Sigmoid colon (tissue), 7 donors: Measurements from ENCODE around the gene USP7. TPM values are rescaled to one million over a fixed set of nuclear protein-coding genes. Genes with fewer than 3 reads are reported as not detected.

ENCODE experiments used
- DNase-seq: peaks from one replicate; pipeline ENCODE4 v3.0.0-alpha.2; 2019
- H3K27ac ChIP-seq, 4 donors: fragments of 200-600 bp; sonication (generic); one replicate each; pipeline ENCODE4 v1.5.1; 2016 to 2019; ENCODE audit warnings: mild to moderate bottlenecking in 1 of 4
- H3K27me3 ChIP-seq, 3 donors: fragments of 200-600 bp; sonication (generic); one replicate each; pipeline ENCODE4 v1.5.1; 2019; ENCODE audit warnings: mild to moderate bottlenecking in 1 of 3
- H3K36me3 ChIP-seq, 4 donors: fragments of 200-600 bp; sonication (generic); one replicate each; pipeline ENCODE4 v1.5.1; 2016 to 2019
- H3K4me1 ChIP-seq, 4 donors: fragments of 200-600 bp; sonication (generic); one replicate each; pipeline ENCODE4 v1.5.1; 2017 to 2019
- H3K4me3 ChIP-seq, 4 donors: fragments of 200-600 bp; sonication (generic); one replicate each; pipeline ENCODE4 v1.5.1; 2017 to 2019; ENCODE audit warnings: mild to moderate bottlenecking in 2 of 4, moderate library complexity in 1 of 4
- H3K9me3 ChIP-seq, 4 donors: fragments of 200-600 bp in 3 of 4; sonication (generic) in 3 of 4; one replicate each; pipeline versions ENCODE4 v1.5.1 to v1.6.1; 2013 to 2019
- EP300 ChIP-seq, 4 donors: sonication (generic); formaldehyde crosslinking; IDR thresholded peaks; one replicate each; pipeline ENCODE4 v1.6.1; 2017; ENCODE audit warnings: antibody characterized with exemption in 4 of 4
- POLR2A ChIP-seq, 2 donors: fragments of 450-650 bp; IDR thresholded peaks; one replicate each; pipeline ENCODE4 v1.6.1; 2016; ENCODE audit warnings: antibody characterized with exemption in 2 of 2, mild to moderate bottlenecking in 2 of 2, moderate library complexity in 2 of 2
- POLR2AphosphoS5 ChIP-seq, 4 donors: sonication (generic); formaldehyde crosslinking; IDR thresholded peaks; one replicate each; pipeline ENCODE4 v1.6.1; 2017; ENCODE audit warnings: antibody characterized with exemption in 4 of 4
- WGBS, 2 donors: extraction: QIAGEN DNeasy Blood & Tissue Kit; methylation state at CpG; one replicate each; pipeline ENCODE4 v1.1.7; 2013; 5-methylcytosine and 5-hydroxymethylcytosine counted together
- intact Hi-C: fragments of 100-400 bp; cut with DNase I; formaldehyde crosslinking; loops from one replicate; pipeline ENCODE4 v1.15.1; 2023
- polyA plus RNA-seq, 3 donors: library from polyadenylated mRNA; stranded (reverse); fragments of 200-250 nt; gene quantifications; one replicate each; pipeline ENCODE4 v1.2.3, GENCODE V29; 2013
- total RNA-seq, 4 donors: library from RNA; depleted of rRNA; stranded (reverse); fragments of >200 nt; gene quantifications; one replicate each; pipeline ENCODE4 v1.1.0, GENCODE V29; 2016
- TF ChIP-seq, protein P1 (sequence below), 4 experiments: fragments of 450-650 bp in 3 of 4; fragments of 200-600 bp in 1 of 4; IDR thresholded peaks; one replicate each; pipeline ENCODE4 v1.5.1; 2016 to 2019; ENCODE audit warnings: antibody characterized with exemption in 4 of 4, mild to moderate bottlenecking in 3 of 4, moderate library complexity in 2 of 4
- donor health status: healthy with polysubstance abuse.
- donor health status: Bipolar disorder and iron deficiency.
- donor health status: healthy.

Gene USP7
- total and polyA plus RNA-seq, 7 donors: 28.8 to 84.5 (median 64.9) TPM

DNA sequence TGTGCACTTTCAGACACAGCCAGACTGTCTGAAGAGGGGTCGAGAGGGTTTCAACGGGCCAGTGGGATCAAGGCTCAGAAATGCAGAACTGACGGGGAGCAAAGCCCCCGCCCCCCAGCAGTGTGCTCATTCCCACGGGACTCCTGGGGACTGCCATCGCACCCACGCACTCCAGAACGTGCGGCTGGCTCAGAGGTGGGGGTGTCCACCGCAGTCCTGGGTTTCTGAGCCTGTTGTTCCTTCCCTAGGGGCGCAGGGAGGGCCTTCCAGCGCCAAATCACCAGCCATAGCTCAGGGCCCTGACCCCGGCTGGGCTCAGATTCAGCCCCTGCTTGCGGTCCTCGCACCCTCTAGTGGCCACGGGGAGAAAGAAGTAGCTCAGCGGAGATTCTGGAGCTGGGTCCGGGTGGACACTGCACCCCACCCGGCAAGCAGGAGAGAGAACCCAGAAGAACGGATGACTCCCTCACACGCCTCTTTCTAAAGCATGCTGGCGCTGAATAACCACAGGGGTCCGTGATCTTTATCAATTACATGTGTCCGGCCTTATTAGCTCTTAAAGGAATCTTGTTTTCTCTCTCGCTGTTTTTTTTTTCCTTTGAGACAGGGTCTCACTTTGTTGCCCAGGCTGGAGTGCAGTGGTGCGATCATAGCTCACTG is 45.0 kb upstream of the USP7 start:
- no peak overlapping the region for H3K27ac ChIP-seq
- peaks cover 0 to 8% (median 5%) of the 10 kb centered on the region in 4 donors for H3K4me1 ChIP-seq
- no peaks in the 10 kb centered on the region for H3K9me3 ChIP-seq
- DNase-seq: peak; percentile 78
- peaks cover 0 to 8% (median 0%) of the 10 kb centered on the region in 3 donors for H3K27me3 ChIP-seq
- WGBS, 2 donors: 5 to 12% methylated on average over 26 of the region's 26 CpGs
- H3K36me3 ChIP-seq: no peaks in the 10 kb centered on the region
- intact Hi-C loops: loop anchor here (2.0 to 5.0 kb wide), 3 partner anchors 42 to 441 kb away; no protein-coding TSS in a partner anchor
- H3K4me3 ChIP-seq: peak overlapping the region in 3 of 4 donors; percentile 13 to 28 (median 18)
- TF ChIP-seq POLR2AphosphoS5 (IDR thresholded peaks at IDR 0.05): no peak
- TF ChIP-seq, protein P1, sequence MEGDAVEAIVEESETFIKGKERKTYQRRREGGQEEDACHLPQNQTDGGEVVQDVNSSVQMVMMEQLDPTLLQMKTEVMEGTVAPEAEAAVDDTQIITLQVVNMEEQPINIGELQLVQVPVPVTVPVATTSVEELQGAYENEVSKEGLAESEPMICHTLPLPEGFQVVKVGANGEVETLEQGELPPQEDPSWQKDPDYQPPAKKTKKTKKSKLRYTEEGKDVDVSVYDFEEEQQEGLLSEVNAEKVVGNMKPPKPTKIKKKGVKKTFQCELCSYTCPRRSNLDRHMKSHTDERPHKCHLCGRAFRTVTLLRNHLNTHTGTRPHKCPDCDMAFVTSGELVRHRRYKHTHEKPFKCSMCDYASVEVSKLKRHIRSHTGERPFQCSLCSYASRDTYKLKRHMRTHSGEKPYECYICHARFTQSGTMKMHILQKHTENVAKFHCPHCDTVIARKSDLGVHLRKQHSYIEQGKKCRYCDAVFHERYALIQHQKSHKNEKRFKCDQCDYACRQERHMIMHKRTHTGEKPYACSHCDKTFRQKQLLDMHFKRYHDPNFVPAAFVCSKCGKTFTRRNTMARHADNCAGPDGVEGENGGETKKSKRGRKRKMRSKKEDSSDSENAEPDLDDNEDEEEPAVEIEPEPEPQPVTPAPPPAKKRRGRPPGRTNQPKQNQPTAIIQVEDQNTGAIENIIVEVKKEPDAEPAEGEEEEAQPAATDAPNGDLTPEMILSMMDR (IDR thresholded peaks at IDR 0.05): peak; percentile 57 to 82 (median 66)

DNA sequence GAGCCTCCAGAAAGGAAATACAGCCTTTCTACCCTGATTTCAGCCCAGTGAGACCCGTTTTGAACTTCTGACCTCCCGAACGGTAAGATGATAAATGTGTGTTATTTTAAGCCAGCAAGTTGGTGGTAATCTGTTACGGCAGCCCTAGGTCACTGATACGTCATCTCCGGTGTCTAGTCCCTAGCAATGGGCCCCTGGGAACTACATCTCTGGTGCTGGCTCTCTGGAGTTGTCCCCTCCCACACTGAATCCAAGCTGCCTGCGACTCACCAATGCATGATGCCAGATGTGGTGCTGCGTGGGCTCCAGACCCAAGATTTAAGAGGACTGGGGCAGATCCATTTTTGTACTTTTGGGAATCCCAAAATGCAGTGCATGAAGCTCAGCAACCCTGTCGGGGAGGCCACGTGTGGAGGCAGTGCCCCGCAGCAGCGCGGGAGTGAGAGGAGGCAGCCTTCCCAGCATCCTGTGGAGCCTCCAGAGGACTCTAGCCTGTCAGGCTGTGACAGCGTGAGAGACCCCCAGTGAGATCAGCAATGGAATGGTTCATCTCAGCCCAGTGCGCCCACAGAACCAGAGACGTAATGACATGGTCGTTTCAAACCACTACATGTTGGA is 43.6 kb upstream of the USP7 start:
- Histone ChIP-seq H3K27me3 (no peaks in the 10 kb centered on the region), H3K4me1 (peaks cover 0 to 8% (median 5%) of the 10 kb centered on the region in 4 donors), H3K36me3 (no peaks in the 10 kb centered on the region), H3K9me3 (no peaks in the 10 kb centered on the region), H3K4me3 (no peak overlapping the region), H3K27ac (no peak overlapping the region)
- TF ChIP-seq POLR2A (IDR thresholded peaks at IDR 0.05) (no peak), EP300 (IDR thresholded peaks at IDR 0.05) (no peak), POLR2AphosphoS5 (IDR thresholded peaks at IDR 0.05) (no peak)
- TF ChIP-seq, protein P1 (IDR thresholded peaks at IDR 0.05): no peak
- 82 to 83% methylated on average over 17 of the region's 17 CpGs for WGBS, 2 donors
- no peak for DNase-seq
- intact Hi-C loops: loop anchor here (5.0 kb wide), 2 partner anchors 105 to 440 kb away; no protein-coding TSS in a partner anchor

DNA sequence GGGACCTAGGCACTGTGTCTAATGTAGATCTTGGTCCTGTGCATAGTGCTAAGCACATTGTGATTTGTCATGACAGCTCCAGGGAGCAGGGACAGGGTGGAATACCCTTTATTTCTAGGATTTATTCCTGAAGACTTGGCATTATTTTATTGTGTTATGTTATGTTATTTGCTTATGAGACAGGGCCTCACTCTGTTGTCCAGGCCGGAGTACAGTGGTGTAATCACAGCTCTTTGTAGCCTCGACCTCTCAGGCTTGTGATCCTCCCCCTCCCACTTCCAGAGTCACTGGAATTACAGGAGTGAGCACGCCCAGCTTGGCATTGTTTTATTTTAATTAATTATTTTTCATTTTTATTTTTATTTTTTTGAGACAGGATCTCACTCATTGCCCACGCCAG is 40.5 kb upstream of the USP7 start:
- intact Hi-C loops: no loop called here
- H3K36me3 ChIP-seq: no peaks in the 10 kb centered on the region
- peaks cover 0 to 8% (median 5%) of the 10 kb centered on the region in 4 donors for H3K4me1 ChIP-seq
- TF ChIP-seq EP300 (IDR thresholded peaks at IDR 0.05): no peak
- H3K27ac ChIP-seq: no peak overlapping the region
- 19 to 58% methylated on average over 4 of the region's 4 CpGs for WGBS, 2 donors
- DNase-seq: no peak
- H3K4me3 ChIP-seq: no peak overlapping the region
- H3K9me3 ChIP-seq: no peaks in the 10 kb centered on the region
- H3K27me3 ChIP-seq: no peaks in the 10 kb centered on the region

DNA sequence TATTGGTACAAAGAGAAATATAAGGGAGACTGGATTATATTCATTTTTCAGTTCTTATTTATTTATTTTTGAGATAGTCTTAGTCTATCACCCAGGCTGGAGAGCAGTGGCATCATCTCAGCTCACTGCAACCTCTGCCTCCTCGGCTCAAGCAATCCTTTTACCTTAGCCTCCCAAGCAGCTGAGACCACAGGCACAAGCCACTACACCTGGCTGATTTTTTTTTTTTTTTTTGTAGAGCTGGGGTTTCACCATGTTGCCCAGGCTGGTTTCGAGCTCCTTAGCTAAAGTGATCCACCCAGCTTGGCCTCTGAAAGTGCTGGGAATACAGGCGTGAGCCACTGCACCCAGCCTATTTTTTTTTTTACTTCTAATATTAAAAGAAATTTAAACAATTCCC is 40.1 kb upstream of the USP7 start:
- Histone ChIP-seq H3K9me3 (no peaks in the 10 kb centered on the region), H3K27ac (no peak overlapping the region), H3K4me3 (no peak overlapping the region), H3K4me1 (peaks cover 0 to 5% (median 4%) of the 10 kb centered on the region in 4 donors), H3K36me3 (no peaks in the 10 kb centered on the region), H3K27me3 (no peaks in the 10 kb centered on the region)
- TF ChIP-seq EP300 (IDR thresholded peaks at IDR 0.05) (no peak), POLR2A (IDR thresholded peaks at IDR 0.05) (no peak)
- 21 to 72% methylated on average over 3 of the region's 3 CpGs for WGBS, 2 donors
- DNase-seq: no peak
- intact Hi-C loops: no loop called here

DNA sequence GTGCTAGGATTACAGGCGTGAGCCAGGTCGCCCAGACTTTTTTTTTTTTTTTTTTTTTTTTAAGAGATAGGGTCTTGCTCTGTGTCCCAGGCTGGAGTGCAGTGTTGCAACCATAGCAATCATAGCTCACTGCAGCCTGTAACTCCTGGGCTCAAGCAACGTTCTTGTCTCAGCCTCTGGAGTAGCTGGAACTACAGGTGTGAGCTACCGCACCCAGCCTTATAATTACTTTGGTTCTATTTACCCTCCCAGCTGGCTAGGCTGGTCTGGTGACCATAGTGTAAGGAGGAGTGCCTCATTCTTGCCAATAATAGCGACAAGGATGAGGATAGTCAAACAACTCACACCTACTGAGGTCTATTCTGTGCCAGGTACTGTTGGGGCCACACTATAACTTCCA is 39.6 kb upstream of the USP7 start:
- H3K36me3 ChIP-seq: no peaks in the 10 kb centered on the region
- H3K27ac ChIP-seq: no peak overlapping the region
- no peaks in the 10 kb centered on the region for H3K9me3 ChIP-seq
- H3K4me3 ChIP-seq: no peak overlapping the region
- peaks cover 0 to under 1% (median 0%) of the 10 kb centered on the region in 4 donors for H3K4me1 ChIP-seq
- TF ChIP-seq, protein P1 (IDR thresholded peaks at IDR 0.05): no peak
- TF ChIP-seq POLR2A (IDR thresholded peaks at IDR 0.05): peak in 1 of 2 donors; percentile 34
- intact Hi-C loops: no loop called here
- H3K27me3 ChIP-seq: no peaks in the 10 kb centered on the region
- 14 to 68% methylated on average over 5 of the region's 5 CpGs for WGBS, 2 donors
- no peak for DNase-seq
